HepG2 (cell line): Measurements from ENCODE around the gene NFRKB. TPM values are rescaled to one million over a fixed set of nuclear protein-coding genes. Genes with fewer than 3 reads are reported as not detected.
A peak's percentile ranks its signal among the peaks of the same experiment; 100 is the strongest.

Experiments used
- ATAC-seq: fragments of 200-7000 bp; cut with Tn5 transposase; 3 replicates; pipeline ENCODE4 v1.9.1; 2020; ENCODE audit warnings: mild to moderate bottlenecking, moderate library complexity
- Bru-seq: library from RNA; stranded (reverse); fragments of 400-500 nt; gene quantifications from one replicate; lab custom pipeline; 2021; lab: Mats Ljungman, UMichigan
- BruChase-seq, 2 experiments: library from RNA; stranded (reverse); fragments of 400-500 nt; gene quantifications; one replicate each; lab custom pipeline; 2021; lab: Mats Ljungman, UMichigan
- BruUV-seq: library from RNA; stranded (reverse); fragments of 400-500 nt; replicated peaks from 2 replicates; lab custom pipeline; 2021; lab: Mats Ljungman, UMichigan
- CTCF ChIA-PET: fragments of 300-600 bp; formaldehyde crosslinking; extraction: SDS; loops from one replicate; lab custom pipeline; 2021; ENCODE audit warnings: low total read pairs, inconsistent platforms, low intra/inter-chr PET ratio; lab: Yijun Ruan, JAX
- POLR2A ChIA-PET: fragments of 350-600 bp; sonication (Branson Sonifier 250); formaldehyde crosslinking; loops from one replicate; lab custom pipeline; 2020; ENCODE audit warnings: antibody characterized with exemption, inconsistent platforms; lab: Yijun Ruan, JAX
- DNase-seq: peaks from one replicate; pipeline ENCODE4 v3.0.0-alpha.2; 2015; ENCODE audit warnings: low spot score
- FAIRE-seq: peaks from 3 replicates; lab custom pipeline; 2011; peaks lifted over from hg19 to GRCh38; lab: Jason Lieb, UNC
- H2AFZ ChIP-seq: one replicate; pipeline ENCODE4 v1.6.1; 2011; ENCODE audit warnings: low read length, inconsistent platforms
- H3K27ac ChIP-seq: fragments of 300-600 bp; 3 replicates; pipeline ENCODE4 v1.8.0; 2011; ENCODE audit warnings: mixed run types, mild to moderate bottlenecking, mixed read lengths, low read length, inconsistent platforms; ENCODE audit not compliant: insufficient read depth; ENCODE audit errors: extremely low read length
- H3K27me3 ChIP-seq, 2 experiments: fragments of 200-600 bp in 1 of 2; 2 replicates in 1 of 2; 3 replicates in 1 of 2; pipeline versions ENCODE4 v1.6.0 to v1.8.0; 2011; ENCODE audit warnings: low read length in 2 of 2, mild to moderate bottlenecking in 2 of 2, moderate library complexity in 2 of 2, inconsistent platforms in 1 of 2; ENCODE audit not compliant: insufficient read depth in 2 of 2, control insufficient read depth in 1 of 2
- H3K36me3 ChIP-seq, 2 experiments: fragments of 200-600 bp in 1 of 2; replicated peaks in 1 of 2; 2 replicates in 1 of 2; 3 replicates in 1 of 2; pipeline versions ENCODE4 v1.5.1 to v1.8.0; 2011; ENCODE audit warnings: low read length in 2 of 2, inconsistent platforms in 1 of 2; ENCODE audit not compliant: insufficient read depth in 2 of 2, control insufficient read depth in 1 of 2
- H3K4me1 ChIP-seq: 2 replicates; pipeline ENCODE4 v1.5.1; 2012; ENCODE audit warnings: low read length, inconsistent platforms; ENCODE audit not compliant: insufficient read depth
- H3K4me2 ChIP-seq: 2 replicates; pipeline ENCODE4 v1.6.0; 2011; ENCODE audit warnings: low read depth, low read length, inconsistent platforms
- H3K4me3 ChIP-seq, 3 experiments: fragments of 200-600 bp in 1 of 3; sonication (generic), shearing (Covaris generic) in 1 of 3; replicated peaks in 1 of 3; 2 replicates each; pipeline ENCODE4 v1.5.1; 2011 to 2016; ENCODE audit warnings: low read length in 3 of 3, inconsistent platforms in 2 of 3, low read depth in 2 of 3, mild to moderate bottlenecking in 2 of 3, control low read depth in 1 of 3, mixed read lengths in 1 of 3; ENCODE audit not compliant: insufficient read depth in 1 of 3
- H3K79me2 ChIP-seq: one replicate; pipeline ENCODE4 v1.6.1; 2011; ENCODE audit warnings: low read length, inconsistent platforms; ENCODE audit not compliant: insufficient read depth
- H3K9ac ChIP-seq: 2 replicates; pipeline ENCODE4 v1.6.0; 2011; ENCODE audit warnings: mild to moderate bottlenecking, low read depth, low read length, inconsistent platforms; ENCODE audit not compliant: insufficient read depth
- H3K9me3 ChIP-seq: 2 replicates; pipeline ENCODE4 v1.5.1; 2012; ENCODE audit warnings: mild to moderate bottlenecking, low read length
- H4K20me1 ChIP-seq: 2 replicates; pipeline ENCODE4 v1.6.0; 2011; ENCODE audit warnings: inconsistent platforms, mild to moderate bottlenecking, low read length, moderate library complexity; ENCODE audit not compliant: insufficient read depth
- CEBPZ ChIP-seq: IDR thresholded peaks from 2 replicates; pipeline ENCODE4 v1.6.1; 2012; ENCODE audit warnings: low read length, improper control_type of control experiment
- HMGA1 ChIP-seq: sonication (generic); formaldehyde crosslinking; conservative IDR thresholded peaks from 2 replicates; pipeline ENCODE4 v1.4.0; 2020; ENCODE audit warnings: missing genetic modification reagents
- KLF16 ChIP-seq, 2 experiments: sonication (generic) in 1 of 2; formaldehyde crosslinking in 1 of 2; IDR thresholded peaks; 2 replicates each; pipeline versions ENCODE4 v1.6.1 to v1.8.0; 2016 to 2023; ENCODE audit warnings: missing genetic modification reagents in 2 of 2, missing compliant biosample characterization in 1 of 2
- MED1 ChIP-seq: sonication (generic); formaldehyde crosslinking; IDR thresholded peaks from 2 replicates; pipeline ENCODE4 v1.4.0; 2020; ENCODE audit warnings: missing genetic modification reagents
- NFYC ChIP-seq: IDR thresholded peaks from 2 replicates; pipeline ENCODE4 v1.6.1; 2016; ENCODE audit warnings: missing genetic modification reagents, missing compliant biosample characterization
- POLR2AphosphoS2 ChIP-seq: IDR thresholded peaks from 2 replicates; pipeline ENCODE4 v1.6.1; 2011; ENCODE audit warnings: low read depth, low read length, improper control_type of control experiment
- SETDB1 ChIP-seq: sonication (generic); formaldehyde crosslinking; IDR thresholded peaks from 2 replicates; pipeline ENCODE4 v1.5.1; 2020; ENCODE audit warnings: missing genetic modification reagents, mild to moderate bottlenecking, borderline replicate concordance
- WIZ ChIP-seq: sonication (generic); formaldehyde crosslinking; IDR thresholded peaks from 2 replicates; pipeline ENCODE4 v1.5.1; 2020; ENCODE audit warnings: mild to moderate bottlenecking, missing genetic modification reagents
- ZBTB7B ChIP-seq: sonication (generic); formaldehyde crosslinking; IDR thresholded peaks from 2 replicates; pipeline ENCODE4 v1.4.0; 2020; ENCODE audit warnings: missing genetic modification reagents
- ZNF138 ChIP-seq: sonication (generic); formaldehyde crosslinking; IDR thresholded peaks from 2 replicates; pipeline ENCODE4 v1.5.0; 2020; ENCODE audit warnings: mild to moderate bottlenecking, low read depth, missing genetic modification reagents
- ZNF280B ChIP-seq: sonication (generic); formaldehyde crosslinking; IDR thresholded peaks from 2 replicates; pipeline ENCODE4 v1.5.0; 2020; ENCODE audit warnings: missing genetic modification reagents, mild to moderate bottlenecking, borderline replicate concordance
- ZNF563 ChIP-seq: sonication (generic); formaldehyde crosslinking; IDR thresholded peaks from 2 replicates; pipeline ENCODE4 v1.8.0; 2022; ENCODE audit warnings: mild to moderate bottlenecking, moderate library complexity, missing genetic modification reagents
- WGBS: methylation state at CpG from one replicate; pipeline ENCODE4 v1.1.6; 2017; ENCODE audit warnings: low lambda C conversion rate; 5-methylcytosine and 5-hydroxymethylcytosine counted together
- in situ Hi-C: cut with HindIII; loops from 2 replicates; pipeline ENCODE4 v1.10.0; 2017; ENCODE audit warnings: low pct_unique_long_range_greater_than_20kb; ENCODE audit not compliant: extremely low pct_ligation_motif_present
- intact Hi-C: fragments of 100-400 bp; cut with micrococcal nuclease; formaldehyde crosslinking; loops from one replicate; pipeline ENCODE4 v1.10.0; 2022; ENCODE audit not compliant: unreplicated experiment
- long read RNA-seq, 2 experiments: library from RNA in 1 of 2; library from polyadenylated mRNA in 1 of 2; stranded (forward) in 1 of 2; unstranded in 1 of 2; transcript quantifications; one replicate each; pipeline ENCODE4 v2.0.0, GENCODE V29; 2019 to 2022
- polyA minus RNA-seq, 3 experiments: library from RNA; depleted of rRNA, polyadenylated mRNA; stranded (reverse); fragments of >200 nt; gene quantifications; 2 replicates each; pipeline ENCODE4 v1.2.3, GENCODE V29; 2011; ENCODE audit warnings: low replicate concordance in 1 of 3
- polyA plus RNA-seq, 8 experiments: library from polyadenylated mRNA; depleted of rRNA in 3 of 8; stranded (reverse) in 7 of 8; unstranded in 1 of 8; fragments of >200 nt; fragmentation: Illumina TruSeq in 4 of 8; extraction: Trizol in 4 of 8; gene quantifications; 2 replicates each; pipeline versions ENCODE4 v1.2.1 to v1.2.3, GENCODE V29; 2011 to 2016; ENCODE audit warnings: low read depth in 4 of 8, missing spikeins in 1 of 8, mixed read lengths in 1 of 8; ENCODE audit not compliant: insufficient read depth in 1 of 8
- total RNA-seq, 5 experiments: library from RNA; depleted of rRNA; stranded (reverse); fragments of >200 nt; fragmentation: Illumina TruSeq; extraction: Trizol; gene quantifications; 2 replicates each; pipeline ENCODE4 v1.2.3, GENCODE V29; 2016; ENCODE audit warnings: low read depth in 1 of 5

Gene NFRKB
- total RNA-seq (2016; rRNA removed; fragmentation: Illumina TruSeq; extraction: Trizol) (17.9 and 22.9 TPM in 2 replicates), polyA plus RNA-seq (2011; rRNA removed) (23.7 and 31.0 TPM in 2 replicates), polyA minus RNA-seq (2011; rRNA and poly(A)+ RNA removed; ENCODE audit: low replicate concordance) (22.5 and 25.1 TPM in 2 replicates), Bru-seq, nascent RNA (percentile 82 among the genes with signal in this experiment), BruChase-seq, experiment 1, labeled RNA remaining after a 6-hour chase (percentile 89 among the genes with signal in this experiment), BruChase-seq, experiment 2, labeled RNA remaining after a 2-hour chase (percentile 88 among the genes with signal in this experiment)
- 4.2 and 4.3 TPM in 2 replicates for total RNA-seq (2016; cell fraction: cytosol; rRNA removed; fragmentation: Illumina TruSeq; extraction: Trizol; ENCODE audit: low read depth)
- total RNA-seq (2016; cell fraction: insoluble cytoplasmic fraction; rRNA removed; fragmentation: Illumina TruSeq; extraction: Trizol) = 14.3 and 22.1 TPM in 2 replicates
- total RNA-seq (2016; cell fraction: membrane; rRNA removed; fragmentation: Illumina TruSeq; extraction: Trizol) = 10.6 and 11.5 TPM in 2 replicates
- total RNA-seq (2016; cell fraction: nucleus; rRNA removed; fragmentation: Illumina TruSeq; extraction: Trizol) = 25.7 and 37.4 TPM in 2 replicates
- polyA plus RNA-seq (2011; cell fraction: cytosol; rRNA removed) = 14.7 and 16.3 TPM in 2 replicates
- 127 and 157 TPM in 2 replicates for polyA plus RNA-seq (2011; cell fraction: nucleus; rRNA removed)
- 21.8 and 24.9 TPM in 2 replicates for polyA plus RNA-seq (2012)
- polyA plus RNA-seq (2016; cell fraction: cytosol; fragmentation: Illumina TruSeq; extraction: Trizol; ENCODE audit: low read depth) = 1.2 and 1.4 TPM in 2 replicates
- 10.0 and 12.7 TPM in 2 replicates for polyA plus RNA-seq (2016; cell fraction: insoluble cytoplasmic fraction; fragmentation: Illumina TruSeq; extraction: Trizol; ENCODE audit: low read depth)
- 3.3 and 3.4 TPM in 2 replicates for polyA plus RNA-seq (2016; cell fraction: membrane; fragmentation: Illumina TruSeq; extraction: Trizol; ENCODE audit: low read depth)
- polyA plus RNA-seq (2016; cell fraction: nucleus; fragmentation: Illumina TruSeq; extraction: Trizol; ENCODE audit: insufficient read depth, low read depth) = 53.0 and 63.6 TPM in 2 replicates
- polyA minus RNA-seq (2011; cell fraction: cytosol; rRNA and poly(A)+ RNA removed) = 7.3 and 11.0 TPM in 2 replicates
- polyA minus RNA-seq (2011; cell fraction: nucleus; rRNA and poly(A)+ RNA removed) = 49.2 and 52.1 TPM in 2 replicates
- long read RNA-seq, experiment 1, partial matches to known transcripts = 6 of 11 reads
- long read RNA-seq, experiment 1, other reads (novel, unspliced or antisense) = 5 of 11 reads
- long read RNA-seq, experiment 2, partial matches to known transcripts = 6 of 33 reads
- long read RNA-seq, experiment 2, other reads (novel, unspliced or antisense) = 27 of 33 reads

GRCh38 chr11:129895126-129896041 is at the start of gene NFRKB:
NFRKB (minus strand) TSS chr11:129895578; CDS start chr11:129892849, 2,729 bp downstream.
- intact Hi-C loops (loop anchor here (10.0 kb wide), 1 partner anchor 131 kb away; no protein-coding TSS in a partner anchor), in situ Hi-C loops (no loop called here)
- ATAC-seq (peak; percentile 96), DNase-seq (peak; percentile 72), FAIRE-seq (peak; percentile 28)
- peak within 1 kb of the TSS; percentile 94 for H3K4me2 ChIP-seq
- peak within 1 kb of the TSS; percentile 69 for H3K27ac ChIP-seq
- H2AFZ ChIP-seq = peak within 1 kb of the TSS; percentile 6
- H3K9me3 ChIP-seq = no peaks in the 10 kb centered on the region
- H3K4me3 ChIP-seq = peak within 1 kb of the TSS; percentile 89 to 98 (median 94)
- WGBS = under 1% methylated on average over 25 of the region's 77 CpGs
- ChIA-PET POLR2A (interaction anchor here (0.9 to 1.3 kb wide), 3 partner anchors 108 to 268 kb away, joined by 3 to 4 read pairs (median 3); no protein-coding TSS in a partner anchor), CTCF (no interaction called here)
- BruUV-seq = no TSS peak
- H4K20me1 ChIP-seq = 0 out of 2 replicates have a peak, but pooled peaks cover 2% of the 10 kb centered on the region
- peaks cover 39% of the 10 kb centered on the region for H3K79me2 ChIP-seq
- no peaks in the 10 kb centered on the region; a peak in 1 of 5 replicates for H3K27me3 ChIP-seq
- H3K9ac ChIP-seq = peak within 1 kb of the TSS; percentile 81
- peaks cover 34% of the 10 kb centered on the region for H3K4me1 ChIP-seq
- peaks cover 7 to 33% of the 10 kb centered on the region in 2 experiments for H3K36me3 ChIP-seq
- TF ChIP-seq ZNF280B (CRISPR knock-in tag) (peak; percentile 21; the same call in 1 of the 2 replicates), NFYC (CRISPR knock-in tag) (peak; percentile 9; the same call in 1 of the 2 replicates), HMGA1 (CRISPR knock-in tag) (no peak), WIZ (CRISPR knock-in tag) (no peak), KLF16 (CRISPR knock-in tag; IDR thresholded peaks at IDR 0.05) (0 out of 4 replicates have a peak, but pooled peaks of 1 of the 2 experiments have one; percentile 23), ZNF138 (CRISPR knock-in tag) (0 out of 2 replicates have a peak, but pooled peaks have one; percentile 48), CEBPZ (no peak), MED1 (peak; percentile 34), ZNF563 (CRISPR knock-in tag) (peak; percentile 23; the same call in 1 of the 2 replicates), POLR2AphosphoS2 (no peak), ZBTB7B (CRISPR knock-in tag) (no peak), SETDB1 (CRISPR knock-in tag) (no peak)
